ENCODE data around the gene CGNL1.

CGNL1 gene

DNA sequence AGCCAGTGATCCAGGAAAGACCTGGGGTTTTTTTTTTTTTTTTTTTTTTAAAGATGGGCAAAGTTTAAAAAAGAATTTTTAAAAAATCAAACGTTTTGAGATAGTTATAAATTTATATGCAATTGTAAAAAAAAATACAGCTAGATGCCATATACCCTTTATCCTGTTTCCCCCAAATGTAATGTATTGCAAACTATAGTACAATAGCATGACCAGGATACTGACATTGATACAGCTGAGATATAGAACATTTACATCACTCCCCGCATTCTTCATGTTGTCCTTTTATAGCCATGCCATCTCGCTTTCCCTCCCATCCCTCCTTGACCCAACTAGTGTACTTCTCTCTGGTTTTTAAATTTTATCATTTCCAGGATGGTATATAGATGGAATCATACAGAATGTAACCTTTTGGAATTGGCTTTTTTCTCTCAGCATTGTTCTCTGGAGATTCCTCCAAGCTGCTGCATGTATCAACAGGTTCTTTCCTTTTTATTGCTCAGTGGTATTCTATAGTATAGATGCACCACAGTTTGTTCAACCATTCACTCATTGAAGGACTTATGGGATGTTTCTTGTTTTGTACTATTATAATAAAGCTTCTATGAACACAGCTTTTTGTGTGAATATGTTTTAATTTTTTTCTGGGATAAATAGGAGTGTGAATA is 104.9 kb downstream of the CGNL1 start:
- Histone ChIP-seq H3K9ac (no peak overlapping the region), H3K27me3 (ENCODE audit: control insufficient read depth, insufficient read depth, low read length) (no peaks in the 10 kb centered on the region), H3K27ac (no peak overlapping the region), H3K9me3 (ENCODE audit: control insufficient read depth, low read length) (no peaks in the 10 kb centered on the region), H3K4me2 (ENCODE audit: low read length) (no peak overlapping the region), H2AFZ (no peak overlapping the region), H3K4me3 (ENCODE audit: low read depth, low read length) (no peak overlapping the region), H3K79me2 (no peaks in the 10 kb centered on the region), H3K4me1 (no peaks in the 10 kb centered on the region), H3K36me3 (ENCODE audit: control insufficient read depth, insufficient read depth, low read length) (no peaks in the 10 kb centered on the region)
- TF ChIP-seq, protein P1, sequence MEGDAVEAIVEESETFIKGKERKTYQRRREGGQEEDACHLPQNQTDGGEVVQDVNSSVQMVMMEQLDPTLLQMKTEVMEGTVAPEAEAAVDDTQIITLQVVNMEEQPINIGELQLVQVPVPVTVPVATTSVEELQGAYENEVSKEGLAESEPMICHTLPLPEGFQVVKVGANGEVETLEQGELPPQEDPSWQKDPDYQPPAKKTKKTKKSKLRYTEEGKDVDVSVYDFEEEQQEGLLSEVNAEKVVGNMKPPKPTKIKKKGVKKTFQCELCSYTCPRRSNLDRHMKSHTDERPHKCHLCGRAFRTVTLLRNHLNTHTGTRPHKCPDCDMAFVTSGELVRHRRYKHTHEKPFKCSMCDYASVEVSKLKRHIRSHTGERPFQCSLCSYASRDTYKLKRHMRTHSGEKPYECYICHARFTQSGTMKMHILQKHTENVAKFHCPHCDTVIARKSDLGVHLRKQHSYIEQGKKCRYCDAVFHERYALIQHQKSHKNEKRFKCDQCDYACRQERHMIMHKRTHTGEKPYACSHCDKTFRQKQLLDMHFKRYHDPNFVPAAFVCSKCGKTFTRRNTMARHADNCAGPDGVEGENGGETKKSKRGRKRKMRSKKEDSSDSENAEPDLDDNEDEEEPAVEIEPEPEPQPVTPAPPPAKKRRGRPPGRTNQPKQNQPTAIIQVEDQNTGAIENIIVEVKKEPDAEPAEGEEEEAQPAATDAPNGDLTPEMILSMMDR (IDR thresholded peaks at IDR 0.05) = no peak

GRCh38 chr15:57485869-57486268 is 109.6 kb downstream of the CGNL1 start:
- H3K79me2 ChIP-seq = no peaks in the 10 kb centered on the region
- no peak overlapping the region for H3K27ac ChIP-seq
- TF ChIP-seq, protein P1 (IDR thresholded peaks at IDR 0.05) = no peak
- H3K9me3 ChIP-seq (ENCODE audit: control insufficient read depth, low read length) = no peaks in the 10 kb centered on the region
- H3K27me3 ChIP-seq (ENCODE audit: control insufficient read depth, insufficient read depth, low read length) = no peaks in the 10 kb centered on the region
- no peak overlapping the region for H3K4me3 ChIP-seq (ENCODE audit: low read depth, low read length)
- H3K36me3 ChIP-seq (ENCODE audit: control insufficient read depth, insufficient read depth, low read length) = no peaks in the 10 kb centered on the region
- no peak overlapping the region for H3K4me2 ChIP-seq (ENCODE audit: low read length)
- H2AFZ ChIP-seq = no peak overlapping the region
- H3K4me1 ChIP-seq = no peaks in the 10 kb centered on the region
- H3K9ac ChIP-seq = no peak overlapping the region

GRCh38 chr15:57486833-57487232 is 110.5 kb downstream of the CGNL1 start:
- Histone ChIP-seq H3K27me3 (ENCODE audit: control insufficient read depth, insufficient read depth, low read length) (no peaks in the 10 kb centered on the region), H3K4me3 (ENCODE audit: low read depth, low read length) (no peak overlapping the region), H3K4me1 (no peaks in the 10 kb centered on the region), H2AFZ (no peak overlapping the region), H3K4me2 (ENCODE audit: low read length) (no peak overlapping the region), H3K79me2 (no peaks in the 10 kb centered on the region), H3K9ac (no peak overlapping the region), H3K36me3 (ENCODE audit: control insufficient read depth, insufficient read depth, low read length) (no peaks in the 10 kb centered on the region), H3K9me3 (ENCODE audit: control insufficient read depth, low read length) (no peaks in the 10 kb centered on the region), H3K27ac (no peak overlapping the region)
- TF ChIP-seq, protein P1 (IDR thresholded peaks at IDR 0.05) = no peak

DNA sequence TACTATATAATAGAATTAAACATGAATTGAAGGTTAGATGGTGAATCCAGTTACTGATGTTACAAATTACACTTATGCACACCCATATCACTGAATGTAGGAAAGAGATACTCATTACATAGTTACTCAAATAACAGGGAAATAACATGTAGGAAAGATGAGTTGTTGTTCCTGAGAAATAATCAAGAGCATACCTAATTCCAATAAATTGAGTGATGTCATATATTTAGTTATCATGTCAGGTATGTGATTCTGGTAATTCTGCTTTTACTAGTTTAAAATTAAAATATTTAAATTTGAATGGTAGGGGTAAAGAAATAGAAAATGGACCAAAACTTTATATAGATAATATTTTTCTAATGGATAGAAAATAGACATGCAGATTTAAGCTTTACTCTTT is 112.8 kb downstream of the CGNL1 start:
- Histone ChIP-seq H3K79me2 (no peaks in the 10 kb centered on the region), H3K4me1 (no peaks in the 10 kb centered on the region), H3K9me3 (ENCODE audit: control insufficient read depth, low read length) (no peaks in the 10 kb centered on the region), H3K9ac (no peak overlapping the region), H3K27me3 (ENCODE audit: control insufficient read depth, insufficient read depth, low read length) (no peaks in the 10 kb centered on the region), H3K36me3 (ENCODE audit: control insufficient read depth, insufficient read depth, low read length) (no peaks in the 10 kb centered on the region), H3K4me2 (ENCODE audit: low read length) (no peak overlapping the region), H3K27ac (no peak overlapping the region), H2AFZ (no peak overlapping the region), H3K4me3 (ENCODE audit: low read depth, low read length) (no peak overlapping the region)
- TF ChIP-seq, protein P1 (IDR thresholded peaks at IDR 0.05) = no peak

DNA sequence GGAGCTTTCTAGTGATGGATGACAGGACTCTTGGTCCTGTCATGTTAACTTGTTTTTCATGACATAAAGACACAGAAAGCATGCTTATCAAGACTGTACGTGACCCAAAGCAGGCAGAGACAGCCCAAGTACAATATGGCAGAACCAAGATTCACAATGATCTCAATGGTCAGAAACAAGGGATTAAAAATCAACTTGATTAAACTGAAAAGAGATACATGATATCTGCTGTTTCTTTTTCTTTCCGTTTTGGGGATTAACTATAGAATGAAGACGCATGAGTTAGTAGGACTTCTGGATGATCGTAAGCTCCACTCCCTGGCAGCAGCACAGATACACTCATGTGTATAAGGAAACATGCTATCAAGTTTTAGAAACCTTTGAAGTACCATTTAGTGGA is 117.0 kb downstream of the CGNL1 start:
- TF ChIP-seq, protein P1 (IDR thresholded peaks at IDR 0.05) = no peak
- H3K4me1 ChIP-seq = no peaks in the 10 kb centered on the region
- H3K27me3 ChIP-seq (ENCODE audit: control insufficient read depth, insufficient read depth, low read length) = no peaks in the 10 kb centered on the region
- H3K4me3 ChIP-seq (ENCODE audit: low read depth, low read length) = no peak overlapping the region
- no peaks in the 10 kb centered on the region for H3K79me2 ChIP-seq
- H3K9ac ChIP-seq = no peak overlapping the region
- H2AFZ ChIP-seq = no peak overlapping the region
- H3K27ac ChIP-seq = no peak overlapping the region
- H3K36me3 ChIP-seq (ENCODE audit: control insufficient read depth, insufficient read depth, low read length) = no peaks in the 10 kb centered on the region
- no peaks in the 10 kb centered on the region for H3K9me3 ChIP-seq (ENCODE audit: control insufficient read depth, low read length)
- H3K4me2 ChIP-seq (ENCODE audit: low read length) = no peak overlapping the region

All from parathyroid adenoma (tissue), 2 donors.